ENCODE data around the gene OR2V2. TPM values are rescaled to one million over a fixed set of nuclear protein-coding genes. Genes with fewer than 3 reads are reported as not detected.

Gene OR2V2
- total and polyA plus RNA-seq, 8 donors, result not detected

DNA sequence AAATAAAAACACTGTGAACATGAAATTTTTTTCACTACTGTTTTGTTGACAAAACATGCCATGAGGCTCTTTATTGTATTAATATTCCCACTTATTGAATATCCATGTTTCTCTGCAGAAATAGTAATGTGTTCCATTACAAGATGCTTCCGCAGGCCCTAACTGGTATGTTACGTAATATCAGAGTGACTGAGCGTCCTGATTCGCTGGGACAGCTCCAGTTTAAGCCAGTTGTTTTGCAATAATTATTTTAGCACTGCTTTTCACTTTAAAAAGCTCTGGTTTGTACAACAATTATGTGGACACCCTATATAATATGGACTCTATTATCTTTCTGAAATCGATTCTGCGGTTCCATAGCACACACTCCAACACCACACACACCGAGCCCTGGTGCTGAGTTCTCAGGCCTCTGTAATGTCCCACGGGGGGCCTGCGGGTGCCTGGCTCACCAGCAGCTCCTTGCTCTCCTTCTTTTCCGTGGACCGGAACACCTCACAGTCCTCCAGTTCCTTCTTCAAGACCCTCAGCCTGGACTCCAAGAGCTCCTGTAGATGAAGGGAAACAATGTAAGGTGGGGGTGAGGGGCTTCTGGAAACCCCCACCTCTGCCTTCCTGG, 55.8 kb downstream of the OR2V2 start:
- no peaks in the 10 kb centered on the region for H3K36me3 ChIP-seq
- no peak for FAIRE-seq
- no peak for ATAC-seq
- DNase-seq, result no peak
- no peak overlapping the region for H3K27ac ChIP-seq
- intact Hi-C loops (cut with DNase I), result no loop called here
- TF ChIP-seq, protein P1, sequence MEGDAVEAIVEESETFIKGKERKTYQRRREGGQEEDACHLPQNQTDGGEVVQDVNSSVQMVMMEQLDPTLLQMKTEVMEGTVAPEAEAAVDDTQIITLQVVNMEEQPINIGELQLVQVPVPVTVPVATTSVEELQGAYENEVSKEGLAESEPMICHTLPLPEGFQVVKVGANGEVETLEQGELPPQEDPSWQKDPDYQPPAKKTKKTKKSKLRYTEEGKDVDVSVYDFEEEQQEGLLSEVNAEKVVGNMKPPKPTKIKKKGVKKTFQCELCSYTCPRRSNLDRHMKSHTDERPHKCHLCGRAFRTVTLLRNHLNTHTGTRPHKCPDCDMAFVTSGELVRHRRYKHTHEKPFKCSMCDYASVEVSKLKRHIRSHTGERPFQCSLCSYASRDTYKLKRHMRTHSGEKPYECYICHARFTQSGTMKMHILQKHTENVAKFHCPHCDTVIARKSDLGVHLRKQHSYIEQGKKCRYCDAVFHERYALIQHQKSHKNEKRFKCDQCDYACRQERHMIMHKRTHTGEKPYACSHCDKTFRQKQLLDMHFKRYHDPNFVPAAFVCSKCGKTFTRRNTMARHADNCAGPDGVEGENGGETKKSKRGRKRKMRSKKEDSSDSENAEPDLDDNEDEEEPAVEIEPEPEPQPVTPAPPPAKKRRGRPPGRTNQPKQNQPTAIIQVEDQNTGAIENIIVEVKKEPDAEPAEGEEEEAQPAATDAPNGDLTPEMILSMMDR (IDR thresholded peaks at IDR 0.05), result no peak
- 80 to 83% methylated on average over 11 of the region's 11 CpGs for WGBS, 2 donors
- no peaks in the 10 kb centered on the region for H3K9me3 ChIP-seq
- H3K27me3 ChIP-seq, result no peaks in the 10 kb centered on the region
- H3K4me3 ChIP-seq, result no peak overlapping the region
- H3K4me1 ChIP-seq, result peaks cover 0 to 8% (median 0%) of the 10 kb centered on the region in 3 donors

DNA sequence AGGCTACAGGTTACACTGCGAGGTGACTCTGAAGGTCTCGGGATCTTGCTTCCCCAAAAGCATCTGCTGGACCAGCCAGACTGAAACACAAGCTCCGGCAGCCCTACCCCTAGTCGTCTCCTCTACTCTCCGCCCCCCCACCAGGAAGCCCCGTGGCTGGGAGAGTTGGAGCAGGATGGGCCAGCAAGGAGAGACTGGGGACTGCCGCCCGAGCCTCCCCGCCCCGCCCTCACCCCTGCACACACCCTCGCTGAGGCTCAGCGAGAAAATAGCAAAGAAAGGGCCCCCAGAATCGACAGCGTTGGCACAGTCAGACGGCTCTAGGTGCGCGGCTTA, 56.4 kb downstream of the OR2V2 start:
- peak overlapping the region; percentile 21 to 70 (median 43) for H3K4me3 ChIP-seq
- FAIRE-seq, result no peak
- ATAC-seq, result no peak
- TF ChIP-seq, protein P1 (IDR thresholded peaks at IDR 0.05), result no peak
- no peaks in the 10 kb centered on the region for H3K27me3 ChIP-seq
- H3K36me3 ChIP-seq, result no peaks in the 10 kb centered on the region
- no peak overlapping the region for H3K27ac ChIP-seq
- H3K4me1 ChIP-seq, result peaks cover 0 to 8% (median 0%) of the 10 kb centered on the region in 3 donors
- intact Hi-C loops (cut with DNase I), result no loop called here
- peak in 1 of 6 donors; percentile 43 for DNase-seq
- 21 to 31% methylated on average over 17 of the region's 17 CpGs for WGBS, 2 donors
- H3K9me3 ChIP-seq, result no peaks in the 10 kb centered on the region

DNA sequence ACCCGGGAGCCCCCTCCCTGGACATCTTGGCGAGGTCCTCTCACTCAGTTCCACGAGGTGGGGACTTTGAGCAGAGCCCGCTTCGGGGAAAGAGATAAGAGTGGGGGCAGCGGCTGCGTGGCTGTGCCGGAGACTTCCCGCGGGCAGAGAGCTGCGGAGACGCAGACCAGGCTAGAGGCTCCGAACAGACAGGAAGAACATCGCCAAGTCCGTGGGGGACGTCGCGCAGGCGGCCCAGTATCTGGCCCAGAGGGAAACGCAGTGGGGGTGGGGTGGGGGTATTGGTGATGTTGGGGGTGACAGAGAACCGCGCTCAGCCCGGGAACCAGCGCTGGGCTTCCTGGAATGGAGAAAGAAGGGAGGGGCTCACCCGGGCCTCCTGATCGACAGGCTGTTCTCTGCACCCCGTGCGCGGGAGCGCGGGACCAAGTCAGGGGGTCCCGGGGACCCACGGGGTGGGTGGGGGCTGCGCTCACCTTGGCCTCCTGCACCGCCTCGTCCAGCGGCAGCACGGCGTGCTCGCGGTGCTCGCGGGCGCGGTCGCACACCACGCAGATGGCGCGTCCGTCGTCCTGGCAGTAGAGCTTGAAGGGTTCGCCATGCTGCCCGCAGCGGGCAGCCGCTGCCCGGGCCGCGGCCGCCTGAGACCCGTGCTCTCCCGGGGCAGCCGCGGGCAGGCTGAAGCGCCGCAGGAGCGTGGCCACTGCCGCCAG, 56.9 kb downstream of the OR2V2 start:
- H3K27me3 ChIP-seq, result no peaks in the 10 kb centered on the region
- no peaks in the 10 kb centered on the region for H3K9me3 ChIP-seq
- intact Hi-C loops (cut with DNase I), result no loop called here
- TF ChIP-seq, protein P1 (IDR thresholded peaks at IDR 0.05), result no peak
- H3K4me1 ChIP-seq, result peaks cover 0 to 8% (median 0%) of the 10 kb centered on the region in 3 donors
- 1 to 2% methylated on average over 55 to 67 of the region's 67 CpGs for WGBS, 2 donors
- ATAC-seq (peak; percentile 2 to 34 (median 10)), FAIRE-seq (no peak), DNase-seq (peak in 4 of 6 donors; percentile 41 to 78 (median 46))
- peak overlapping the region; percentile 21 to 70 (median 43) for H3K4me3 ChIP-seq
- no peaks in the 10 kb centered on the region for H3K36me3 ChIP-seq
- H3K27ac ChIP-seq, result peak overlapping the region in 2 of 4 donors; percentile 6 to 12

DNA sequence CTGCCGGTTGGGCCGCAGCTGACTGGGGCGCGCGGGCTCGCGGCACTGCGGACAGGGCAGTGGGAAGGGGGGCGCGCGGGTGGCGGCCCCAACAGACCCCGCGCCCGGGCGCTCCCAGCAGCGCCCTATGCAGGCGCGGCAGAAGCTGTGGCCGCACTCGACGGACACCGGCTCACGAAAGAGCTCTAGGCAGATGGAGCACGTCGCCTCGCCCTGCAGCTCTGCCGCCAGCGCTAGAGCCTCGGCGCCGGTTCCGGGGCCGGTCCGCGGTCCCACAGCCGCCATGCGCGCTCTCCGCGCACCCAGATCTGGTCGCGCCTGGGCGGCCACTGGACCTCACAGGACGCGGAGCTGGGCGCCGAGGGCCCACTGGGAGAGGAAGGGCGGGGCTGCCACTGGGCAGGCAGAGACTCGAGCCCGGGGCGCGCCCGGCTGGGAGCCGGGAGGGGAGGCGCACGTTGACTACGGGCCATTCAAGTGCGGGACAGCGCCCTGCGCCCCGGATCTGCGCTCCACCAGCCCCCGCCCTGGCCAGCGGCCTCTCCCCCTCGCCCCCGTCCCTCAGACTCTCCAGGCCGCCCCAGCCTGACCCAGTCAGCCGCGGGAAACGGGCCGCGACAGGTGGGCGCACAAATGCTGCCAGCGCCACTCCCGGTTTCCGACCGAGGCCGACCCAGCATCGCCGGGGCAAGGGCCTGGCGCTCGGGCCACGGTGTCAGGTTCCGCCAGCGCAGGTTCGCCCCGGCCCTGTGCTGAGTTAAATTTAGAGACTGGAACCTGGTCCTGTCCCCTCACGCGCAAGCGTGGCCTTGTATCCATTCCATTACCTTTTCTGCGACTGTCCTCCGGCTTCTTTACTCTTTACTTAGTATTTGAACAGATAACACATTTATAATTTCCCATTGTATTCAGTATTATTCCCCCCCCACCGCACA, 57.7 kb downstream of the OR2V2 start, which contains the start of gene TRIM7:
TRIM7 (minus strand) TSS at position 371 of the 935 bp plus-strand sequence; CDS start at position 285, 86 bp downstream.
- Histone ChIP-seq H3K27me3 (no peaks in the 10 kb centered on the region), H3K4me3 (peak within 1 kb of the TSS; percentile 21 to 70 (median 43)), H3K4me1 (peaks cover 0 to 8% (median 0%) of the 10 kb centered on the region in 3 donors), H3K36me3 (no peaks in the 10 kb centered on the region), H3K27ac (peak within 1 kb of the TSS in 2 of 4 donors; percentile 6 to 12), H3K9me3 (no peaks in the 10 kb centered on the region)
- TF ChIP-seq, protein P1 (IDR thresholded peaks at IDR 0.05), result no peak
- no peak for FAIRE-seq
- 3 to 4% methylated on average over 48 to 94 of the region's 94 CpGs for WGBS, 2 donors
- DNase-seq, result peak; percentile 31 to 90 (median 74)
- peak; percentile 22 to 51 (median 40) for ATAC-seq
- intact Hi-C loops (cut with DNase I), result no loop called here
